HL-60 (cell line): ENCODE results near the gene WDR48.

ENCODE experiments used
- DNase-seq, 2 experiments: peaks; one replicate each; pipeline ENCODE4 v3.0.0-alpha.2; 2010 to 2020; ENCODE audit warnings: low read depth in 1 of 2, low spot score in 1 of 2
- H3K27ac ChIP-seq: fragments of 250-450 bp; sonication (Bioruptor Pico); replicated peaks from 2 replicates; pipeline ENCODE4 v1.5.1; 2020; ENCODE audit warnings: mild to moderate bottlenecking, moderate library complexity
- H3K27me3 ChIP-seq: fragments of 250-450 bp; sonication (Bioruptor Pico); 2 replicates; pipeline ENCODE4 v1.5.1; 2021; ENCODE audit warnings: mild to moderate bottlenecking, moderate library complexity; ENCODE audit not compliant: insufficient read depth, poor library complexity, severe bottlenecking
- H3K4me3 ChIP-seq: replicated peaks from 2 replicates; pipeline ENCODE4 v1.5.1; 2011; ENCODE audit warnings: mild to moderate bottlenecking, control low read depth, low read length; ENCODE audit not compliant: insufficient read depth
- GABPA ChIP-seq: IDR thresholded peaks from 2 replicates; pipeline ENCODE4 v1.6.1; 2012; ENCODE audit warnings: low read depth
- POLR2AphosphoS5 ChIP-seq: IDR thresholded peaks from 2 replicates; pipeline ENCODE4 v1.6.1; 2012; ENCODE audit warnings: low read depth
- SPI1 ChIP-seq: IDR thresholded peaks from 2 replicates; pipeline ENCODE4 v1.6.1; 2012; ENCODE audit warnings: low read depth, mild to moderate bottlenecking, borderline replicate concordance
- TF ChIP-seq, protein P1 (sequence below): IDR thresholded peaks from 2 replicates; pipeline ENCODE4 v1.6.1; 2012; ENCODE audit warnings: low read depth; ENCODE audit not compliant: insufficient replicate concordance
- TF ChIP-seq, protein P2 (sequence below): IDR thresholded peaks from one replicate; pipeline ENCODE4 v1.5.1; 2011; ENCODE audit warnings: low read length, control low read depth, inconsistent platforms; ENCODE audit not compliant: insufficient read depth

Gene WDR48

GRCh38 chr3:39062180-39062579 lies 10.4 kb downstream of the WDR48 start:
- Histone ChIP-seq H3K27me3 (no peaks in the 10 kb centered on the region), H3K4me3 (no peak overlapping the region), H3K27ac (no peak overlapping the region)
- TF ChIP-seq SPI1 (no peak), GABPA (no peak), POLR2AphosphoS5 (no peak)
- TF ChIP-seq, protein P1, sequence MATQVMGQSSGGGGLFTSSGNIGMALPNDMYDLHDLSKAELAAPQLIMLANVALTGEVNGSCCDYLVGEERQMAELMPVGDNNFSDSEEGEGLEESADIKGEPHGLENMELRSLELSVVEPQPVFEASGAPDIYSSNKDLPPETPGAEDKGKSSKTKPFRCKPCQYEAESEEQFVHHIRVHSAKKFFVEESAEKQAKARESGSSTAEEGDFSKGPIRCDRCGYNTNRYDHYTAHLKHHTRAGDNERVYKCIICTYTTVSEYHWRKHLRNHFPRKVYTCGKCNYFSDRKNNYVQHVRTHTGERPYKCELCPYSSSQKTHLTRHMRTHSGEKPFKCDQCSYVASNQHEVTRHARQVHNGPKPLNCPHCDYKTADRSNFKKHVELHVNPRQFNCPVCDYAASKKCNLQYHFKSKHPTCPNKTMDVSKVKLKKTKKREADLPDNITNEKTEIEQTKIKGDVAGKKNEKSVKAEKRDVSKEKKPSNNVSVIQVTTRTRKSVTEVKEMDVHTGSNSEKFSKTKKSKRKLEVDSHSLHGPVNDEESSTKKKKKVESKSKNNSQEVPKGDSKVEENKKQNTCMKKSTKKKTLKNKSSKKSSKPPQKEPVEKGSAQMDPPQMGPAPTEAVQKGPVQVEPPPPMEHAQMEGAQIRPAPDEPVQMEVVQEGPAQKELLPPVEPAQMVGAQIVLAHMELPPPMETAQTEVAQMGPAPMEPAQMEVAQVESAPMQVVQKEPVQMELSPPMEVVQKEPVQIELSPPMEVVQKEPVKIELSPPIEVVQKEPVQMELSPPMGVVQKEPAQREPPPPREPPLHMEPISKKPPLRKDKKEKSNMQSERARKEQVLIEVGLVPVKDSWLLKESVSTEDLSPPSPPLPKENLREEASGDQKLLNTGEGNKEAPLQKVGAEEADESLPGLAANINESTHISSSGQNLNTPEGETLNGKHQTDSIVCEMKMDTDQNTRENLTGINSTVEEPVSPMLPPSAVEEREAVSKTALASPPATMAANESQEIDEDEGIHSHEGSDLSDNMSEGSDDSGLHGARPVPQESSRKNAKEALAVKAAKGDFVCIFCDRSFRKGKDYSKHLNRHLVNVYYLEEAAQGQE: no peak
- TF ChIP-seq, protein P2, sequence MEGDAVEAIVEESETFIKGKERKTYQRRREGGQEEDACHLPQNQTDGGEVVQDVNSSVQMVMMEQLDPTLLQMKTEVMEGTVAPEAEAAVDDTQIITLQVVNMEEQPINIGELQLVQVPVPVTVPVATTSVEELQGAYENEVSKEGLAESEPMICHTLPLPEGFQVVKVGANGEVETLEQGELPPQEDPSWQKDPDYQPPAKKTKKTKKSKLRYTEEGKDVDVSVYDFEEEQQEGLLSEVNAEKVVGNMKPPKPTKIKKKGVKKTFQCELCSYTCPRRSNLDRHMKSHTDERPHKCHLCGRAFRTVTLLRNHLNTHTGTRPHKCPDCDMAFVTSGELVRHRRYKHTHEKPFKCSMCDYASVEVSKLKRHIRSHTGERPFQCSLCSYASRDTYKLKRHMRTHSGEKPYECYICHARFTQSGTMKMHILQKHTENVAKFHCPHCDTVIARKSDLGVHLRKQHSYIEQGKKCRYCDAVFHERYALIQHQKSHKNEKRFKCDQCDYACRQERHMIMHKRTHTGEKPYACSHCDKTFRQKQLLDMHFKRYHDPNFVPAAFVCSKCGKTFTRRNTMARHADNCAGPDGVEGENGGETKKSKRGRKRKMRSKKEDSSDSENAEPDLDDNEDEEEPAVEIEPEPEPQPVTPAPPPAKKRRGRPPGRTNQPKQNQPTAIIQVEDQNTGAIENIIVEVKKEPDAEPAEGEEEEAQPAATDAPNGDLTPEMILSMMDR: no peak
- no peak for DNase-seq

DNA sequence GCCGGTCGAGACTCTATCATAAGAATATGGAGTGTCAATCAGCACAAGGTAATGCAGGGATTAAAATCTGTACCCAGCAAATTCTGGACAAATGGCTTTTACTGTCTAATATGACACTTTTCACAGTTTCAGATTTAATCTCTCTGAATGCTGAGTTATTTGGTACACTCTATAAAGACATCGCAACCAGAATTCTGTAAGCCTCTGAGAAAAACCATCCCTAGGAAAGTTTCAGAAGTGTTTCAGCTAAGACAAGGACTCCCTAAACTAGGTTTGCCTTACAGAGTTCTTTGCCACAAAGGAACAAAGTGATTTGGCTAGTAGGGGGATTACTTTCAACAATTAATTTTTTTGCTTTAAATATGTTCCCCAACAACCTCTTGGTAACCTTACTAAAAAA lies 11.3 kb downstream of the WDR48 start:
- Histone ChIP-seq H3K27ac (no peak overlapping the region), H3K4me3 (no peak overlapping the region), H3K27me3 (no peaks in the 10 kb centered on the region)
- TF ChIP-seq, protein P1: no peak
- TF ChIP-seq, protein P2: no peak
- no peak for TF ChIP-seq GABPA
- TF ChIP-seq POLR2AphosphoS5: no peak
- TF ChIP-seq SPI1: no peak
- no peak for DNase-seq

GRCh38 chr3:39064646-39065045 lies 12.8 kb downstream of the WDR48 start:
- H3K27me3 ChIP-seq: no peaks in the 10 kb centered on the region
- no peak for DNase-seq
- no peak overlapping the region for H3K4me3 ChIP-seq
- TF ChIP-seq, protein P2: no peak
- TF ChIP-seq SPI1: no peak
- no peak for TF ChIP-seq POLR2AphosphoS5
- TF ChIP-seq, protein P1: no peak
- no peak overlapping the region for H3K27ac ChIP-seq
